ENCODE measurements around the gene BOLL.

GRCh38 chr2:197828464-197829135, 43.5 kb upstream of the BOLL start:
- TF ChIP-seq TCF4 (CRISPR knock-in tag; IDR thresholded peaks at IDR 0.05; ENCODE audit: borderline replicate concordance) (no peak), RARB (CRISPR knock-in tag; IDR thresholded peaks at IDR 0.05) (no peak), ISL1 (CRISPR knock-in tag; IDR thresholded peaks at IDR 0.05) (peak; percentile 81), ZFP3 (CRISPR knock-in tag; IDR thresholded peaks at IDR 0.05) (no peak), PATZ1 (CRISPR knock-in tag; IDR thresholded peaks at IDR 0.05; ENCODE audit: borderline replicate concordance) (no peak), CSRNP3 (CRISPR knock-in tag; IDR thresholded peaks at IDR 0.05) (no peak), POU6F1 (CRISPR knock-in tag; IDR thresholded peaks at IDR 0.05; ENCODE audit: borderline replicate concordance, low read depth) (no peak), PPARA (CRISPR knock-in tag; IDR thresholded peaks at IDR 0.05; ENCODE audit: borderline replicate concordance) (no peak), ESRRG (CRISPR knock-in tag; IDR thresholded peaks at IDR 0.05) (no peak), BACH2 (CRISPR knock-in tag; IDR thresholded peaks at IDR 0.05; ENCODE audit: borderline replicate concordance) (no peak), ZNF565 (CRISPR knock-in tag; conservative IDR thresholded peaks at IDR 0.05; ENCODE audit: low read depth) (no peak), ZFP30 (CRISPR knock-in tag; IDR thresholded peaks at IDR 0.05) (no peak), ZNF8 (CRISPR knock-in tag; IDR thresholded peaks at IDR 0.05) (no peak), CSDC2 (CRISPR knock-in tag; IDR thresholded peaks at IDR 0.05) (no peak)

Data from SK-N-SH treated with all-trans-retinoic acid at 6 μM for 48 hours (cell line).